Small intestine (tissue), 7 donors: ENCODE measurements around the gene KCNJ2. TPM values are rescaled to one million over a fixed set of nuclear protein-coding genes. Genes with fewer than 3 reads are reported as not detected.
A peak's percentile ranks its signal among the peaks of the same experiment; 100 is the strongest.

Experiments
- DNase-seq, 2 donors: peaks; one replicate each; pipeline versions ENCODE4 v3.0.0 to v3.0.0-alpha.2; 2013
- FAIRE-seq: peaks from 2 replicates; lab custom pipeline; 2012; peaks lifted over from hg19 to GRCh38; lab: Jason Lieb, UNC
- H3K27ac ChIP-seq, 3 donors: one replicate each; pipeline ENCODE4 v1.5.1; 2013; ENCODE audit warnings: low read length in 2 of 3, mild to moderate bottlenecking in 2 of 3, control low read depth in 1 of 3, inconsistent platforms in 1 of 3, low read depth in 1 of 3, moderate library complexity in 1 of 3
- H3K27me3 ChIP-seq, 3 donors: one replicate each; pipeline ENCODE4 v1.6.1; 2013; ENCODE audit warnings: low read length in 3 of 3, inconsistent platforms in 1 of 3; ENCODE audit not compliant: control insufficient read depth in 3 of 3, insufficient read depth in 3 of 3
- H3K36me3 ChIP-seq, 3 donors: one replicate each; pipeline ENCODE4 v1.6.1; 2013; ENCODE audit warnings: low read length in 3 of 3, inconsistent platforms in 1 of 3, low read depth in 1 of 3, mild to moderate bottlenecking in 1 of 3, moderate library complexity in 1 of 3; ENCODE audit not compliant: control insufficient read depth in 3 of 3, insufficient read depth in 2 of 3
- H3K4me1 ChIP-seq, 3 donors: one replicate each; pipeline ENCODE4 v1.6.1; 2013; ENCODE audit warnings: low read length in 2 of 3, inconsistent platforms in 1 of 3, low read depth in 1 of 3, mild to moderate bottlenecking in 1 of 3, moderate library complexity in 1 of 3; ENCODE audit not compliant: control insufficient read depth in 3 of 3, insufficient read depth in 2 of 3
- H3K4me3 ChIP-seq, 3 donors: one replicate each; pipeline ENCODE4 v1.5.1; 2013; ENCODE audit warnings: low read length in 3 of 3, control low read depth in 1 of 3, inconsistent platforms in 1 of 3, low read depth in 1 of 3, mild to moderate bottlenecking in 1 of 3, moderate library complexity in 1 of 3
- H3K9me3 ChIP-seq, 2 donors: one replicate each; pipeline ENCODE4 v1.6.1; 2013; ENCODE audit warnings: low read depth in 1 of 2, low read length in 1 of 2; ENCODE audit not compliant: control insufficient read depth in 2 of 2, insufficient read depth in 1 of 2
- WGBS, 3 donors: extraction: QIAGEN DNeasy Blood & Tissue Kit; methylation state at CpG; one replicate each; pipeline ENCODE4 v1.1.7; 2013; 5-methylcytosine and 5-hydroxymethylcytosine counted together
- polyA plus RNA-seq, 4 donors: library from polyadenylated mRNA; stranded (reverse) in 3 of 4; unstranded in 1 of 4; fragments of 200-250 nt in 3 of 4; fragments of 120-200 nt in 1 of 4; gene quantifications; one replicate each; pipeline versions ENCODE4 v1.2.1 to v1.2.3, GENCODE V29; 2013
- donor health status: healthy with polysubstance abuse.
- donor health status: control.
- donor health status: control.
- donor health status: Bipolar disorder and iron deficiency.
- donor health status: healthy.

The KCNJ2 gene
- polyA plus RNA-seq, 4 donors = 0.27 to 1.6 (median 0.57) TPM

GRCh38 chr17:70201872-70202419 lies 32.6 kb downstream of the KCNJ2 start:
- Histone ChIP-seq H3K4me3 (no peak overlapping the region), H3K9me3 (no peaks in the 10 kb centered on the region), H3K27me3 (no peaks in the 10 kb centered on the region), H3K27ac (no peak overlapping the region), H3K4me1 (no peaks in the 10 kb centered on the region), H3K36me3 (no peaks in the 10 kb centered on the region)
- 34 to 58% (median 44%) methylated on average over 6 of the region's 6 CpGs for WGBS, 3 donors
- FAIRE-seq (no peak), DNase-seq (no peak)

DNA sequence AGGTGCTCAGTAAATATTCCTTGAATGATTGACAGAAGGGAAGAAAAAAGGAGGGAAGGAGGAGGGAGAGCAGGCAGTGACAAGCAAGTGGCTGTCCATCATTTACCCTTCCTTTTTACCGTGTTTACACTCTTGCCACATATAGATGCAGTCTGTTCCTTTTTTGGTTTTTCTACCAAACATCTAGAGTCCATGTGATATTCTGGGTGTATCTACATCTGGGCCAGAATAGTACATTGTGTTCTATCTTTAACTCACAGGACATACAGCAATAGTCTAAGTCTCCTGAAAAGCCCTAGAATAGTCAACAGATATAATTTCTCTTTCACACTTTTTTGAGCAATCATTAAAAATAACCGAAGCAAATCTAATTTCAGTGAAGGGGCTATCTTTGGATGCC lies 33.5 kb downstream of the KCNJ2 start:
- Histone ChIP-seq H3K4me1 (no peaks in the 10 kb centered on the region), H3K9me3 (no peaks in the 10 kb centered on the region), H3K4me3 (no peak overlapping the region), H3K27ac (no peak overlapping the region), H3K36me3 (no peaks in the 10 kb centered on the region), H3K27me3 (no peaks in the 10 kb centered on the region)
- whole genome bisulfite sequencing, 3 donors = 72 to 82% (median 76%) methylated on average over 2 of the region's 2 CpGs
- DNase-seq = no peak
- FAIRE-seq = no peak

GRCh38 chr17:70204431-70204830 lies 35.1 kb downstream of the KCNJ2 start:
- FAIRE-seq (no peak), DNase-seq (no peak)
- WGBS, 3 donors = 92 to 98% (median 93%) methylated on average over 3 of the region's 3 CpGs
- Histone ChIP-seq H3K4me3 (no peak overlapping the region), H3K36me3 (no peaks in the 10 kb centered on the region), H3K9me3 (no peaks in the 10 kb centered on the region), H3K27me3 (no peaks in the 10 kb centered on the region), H3K27ac (no peak overlapping the region), H3K4me1 (peaks cover 0 to 2% (median 0%) of the 10 kb centered on the region in 3 donors)

DNA sequence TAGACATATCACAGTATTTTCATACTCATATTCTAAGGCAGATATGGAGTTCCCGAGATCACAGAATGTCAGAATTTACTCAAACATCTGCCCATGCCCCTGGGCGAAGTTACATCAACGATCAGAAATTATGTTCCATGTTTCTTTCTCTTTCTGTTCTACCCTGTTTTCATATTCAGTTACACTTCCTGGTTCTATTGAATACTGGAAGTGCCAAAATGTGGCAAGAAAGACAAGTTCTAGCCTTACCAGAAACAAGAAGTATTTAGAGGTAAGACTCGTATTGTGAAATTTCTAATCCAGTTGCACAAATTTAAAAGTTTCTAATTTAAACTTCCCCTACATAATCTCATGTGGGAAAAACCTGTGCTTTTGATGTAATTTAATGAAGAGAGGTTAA lies 36.1 kb downstream of the KCNJ2 start:
- Histone ChIP-seq H3K27ac (no peak overlapping the region), H3K36me3 (no peaks in the 10 kb centered on the region), H3K9me3 (no peaks in the 10 kb centered on the region), H3K4me1 (peaks cover 0 to 2% (median 0%) of the 10 kb centered on the region in 3 donors), H3K27me3 (no peaks in the 10 kb centered on the region), H3K4me3 (no peak overlapping the region)
- DNase-seq (no peak), FAIRE-seq (no peak)
- 54 to 60% (median 57%) methylated on average over 4 of the region's 4 CpGs for WGBS, 3 donors

- Histone ChIP-seq H3K27ac (no peak overlapping the region), H3K9me3 (no peaks in the 10 kb centered on the region), H3K36me3 (no peaks in the 10 kb centered on the region), H3K4me3 (no peak overlapping the region), H3K4me1 (peaks cover 0 to 2% (median 0%) of the 10 kb centered on the region in 3 donors), H3K27me3 (no peaks in the 10 kb centered on the region)
- no peak for DNase-seq
- WGBS, 3 donors = 68 to 77% (median 73%) methylated on average over 6 of the region's 6 CpGs
- FAIRE-seq = no peak
Measured at GRCh38 chr17:70206361-70207010, 37.2 kb downstream of the KCNJ2 start.

GRCh38 chr17:70207184-70207583 lies 37.9 kb downstream of the KCNJ2 start:
- Histone ChIP-seq H3K36me3 (no peaks in the 10 kb centered on the region), H3K4me3 (no peak overlapping the region), H3K9me3 (no peaks in the 10 kb centered on the region), H3K4me1 (peaks cover 0 to 2% (median 0%) of the 10 kb centered on the region in 3 donors), H3K27me3 (no peaks in the 10 kb centered on the region), H3K27ac (no peak overlapping the region)
- FAIRE-seq (no peak), DNase-seq (no peak)
- WGBS, 3 donors = 39 to 61% (median 58%) methylated on average over 1 of the region's 1 CpG

GRCh38 chr17:70208080-70208794 lies 38.9 kb downstream of the KCNJ2 start:
- WGBS, 3 donors = 64 to 65% (median 65%) methylated on average over 7 of the region's 7 CpGs
- FAIRE-seq = no peak
- H3K27ac ChIP-seq = peak overlapping the region in 1 of 3 donors; percentile 27

GRCh38 chr17:70208825-70209555 lies 39.7 kb downstream of the KCNJ2 start:
- H3K27me3 ChIP-seq = no peaks in the 10 kb centered on the region
- 20 to 54% (median 22%) methylated on average over 6 of the region's 6 CpGs for WGBS, 3 donors
- H3K4me1 ChIP-seq = peaks cover 0 to 2% (median 0%) of the 10 kb centered on the region in 3 donors
- H3K27ac ChIP-seq = peak overlapping the region in 1 of 3 donors; percentile 52
- DNase-seq (peak; percentile 28 to 77), FAIRE-seq (no peak)
- H3K9me3 ChIP-seq = peaks cover 0 to 2% of the 10 kb centered on the region in 2 donors
- H3K36me3 ChIP-seq = no peaks in the 10 kb centered on the region
- H3K4me3 ChIP-seq = no peak overlapping the region

More at GRCh38 chr17:70208080-70208794, 38.9 kb downstream of the KCNJ2 start:
- H3K4me1 ChIP-seq = peaks cover 0 to 2% (median 0%) of the 10 kb centered on the region in 3 donors
- H3K27me3 ChIP-seq = no peaks in the 10 kb centered on the region
- H3K4me3 ChIP-seq = no peak overlapping the region
- DNase-seq = no peak
- no peaks in the 10 kb centered on the region for H3K9me3 ChIP-seq
- no peaks in the 10 kb centered on the region for H3K36me3 ChIP-seq
